ENCODE data around the gene CSK. TPM values are rescaled to one million over a fixed set of nuclear protein-coding genes. Genes with fewer than 3 reads are reported as not detected.

The CSK gene
- total and polyA plus RNA-seq, 2 donors from 2014 or later: 18.9 to 58.8 TPM

GRCh38 chr15:74773329-74773728 lies 8.6 kb upstream of the CSK start:
- FAIRE-seq (no peak), DNase-seq (no peak)
- Histone ChIP-seq H3K27ac (ENCODE audit: low read depth in 2 of 2, low read length in 2 of 2) (no peak overlapping the region), H3K9me3 (ENCODE audit: control insufficient read depth in 2 of 3, insufficient read depth in 1 of 3, low read length in 3 of 3) (no peaks in the 10 kb centered on the region), H3K9ac (ENCODE audit: low read length in 3 of 3) (no peak overlapping the region), H3K36me3 (ENCODE audit: control insufficient read depth in 2 of 3, insufficient read depth in 3 of 3, low read length in 3 of 3) (no peaks in the 10 kb centered on the region), H3K4me1 (ENCODE audit: control insufficient read depth in 2 of 3, insufficient read depth in 2 of 3, low read depth in 1 of 3, low read length in 3 of 3) (peaks cover 0 to 11% (median 0%) of the 10 kb centered on the region in 3 donors), H3K4me3 (ENCODE audit: low read length in 3 of 3) (no peak overlapping the region), H3K27me3 (ENCODE audit: control insufficient read depth, insufficient read depth, low read length) (no peaks in the 10 kb centered on the region)
- TF ChIP-seq CTCF (IDR thresholded peaks at IDR 0.05; ENCODE audit: borderline replicate concordance, extremely low read depth, insufficient read depth): no peak
- intact Hi-C loops (cut with DNase I): loop anchor here (5.0 kb wide), 1 partner anchor 179 kb away; no protein-coding TSS in a partner anchor

GRCh38 chr15:74773731-74774252 lies 8.1 kb upstream of the CSK start:
- H3K9me3 ChIP-seq (ENCODE audit: control insufficient read depth in 2 of 3, insufficient read depth in 1 of 3, low read length in 3 of 3): no peaks in the 10 kb centered on the region
- FAIRE-seq: no peak
- no peak overlapping the region for H3K27ac ChIP-seq (ENCODE audit: low read depth in 2 of 2, low read length in 2 of 2)
- TF ChIP-seq CTCF (IDR thresholded peaks at IDR 0.05; ENCODE audit: borderline replicate concordance, extremely low read depth, insufficient read depth): no peak
- no peak for DNase-seq
- H3K9ac ChIP-seq (ENCODE audit: low read length in 3 of 3): no peak overlapping the region
- peaks cover 0 to 11% (median 0%) of the 10 kb centered on the region in 3 donors for H3K4me1 ChIP-seq (ENCODE audit: control insufficient read depth in 2 of 3, insufficient read depth in 2 of 3, low read depth in 1 of 3, low read length in 3 of 3)
- H3K4me3 ChIP-seq (ENCODE audit: low read length in 3 of 3): no peak overlapping the region
- intact Hi-C loops (cut with DNase I): loop anchor here (5.0 kb wide), 1 partner anchor 179 kb away; no protein-coding TSS in a partner anchor
- H3K36me3 ChIP-seq (ENCODE audit: control insufficient read depth in 2 of 3, insufficient read depth in 3 of 3, low read length in 3 of 3): no peaks in the 10 kb centered on the region
- no peaks in the 10 kb centered on the region for H3K27me3 ChIP-seq (ENCODE audit: control insufficient read depth, insufficient read depth, low read length)

- intact Hi-C loops (cut with DNase I): no loop called here
- no peaks in the 10 kb centered on the region for H3K36me3 ChIP-seq (ENCODE audit: control insufficient read depth in 2 of 3, insufficient read depth in 3 of 3, low read length in 3 of 3)
- H3K9me3 ChIP-seq (ENCODE audit: control insufficient read depth in 2 of 3, insufficient read depth in 1 of 3, low read length in 3 of 3): no peaks in the 10 kb centered on the region
- H3K9ac ChIP-seq (ENCODE audit: low read length in 3 of 3): no peak overlapping the region
- no peaks in the 10 kb centered on the region for H3K27me3 ChIP-seq (ENCODE audit: control insufficient read depth, insufficient read depth, low read length)
- no peak overlapping the region for H3K27ac ChIP-seq (ENCODE audit: low read depth in 2 of 2, low read length in 2 of 2)
- no peak for TF ChIP-seq CTCF (IDR thresholded peaks at IDR 0.05; ENCODE audit: borderline replicate concordance, extremely low read depth, insufficient read depth)
- FAIRE-seq (no peak), DNase-seq (no peak)
- no peak overlapping the region for H3K4me3 ChIP-seq (ENCODE audit: low read length in 3 of 3)
- peaks cover 0 to 11% (median 0%) of the 10 kb centered on the region in 3 donors for H3K4me1 ChIP-seq (ENCODE audit: control insufficient read depth in 2 of 3, insufficient read depth in 2 of 3, low read depth in 1 of 3, low read length in 3 of 3)
Observed at GRCh38 chr15:74775132-74775562, 6.7 kb upstream of the CSK start.

DNA sequence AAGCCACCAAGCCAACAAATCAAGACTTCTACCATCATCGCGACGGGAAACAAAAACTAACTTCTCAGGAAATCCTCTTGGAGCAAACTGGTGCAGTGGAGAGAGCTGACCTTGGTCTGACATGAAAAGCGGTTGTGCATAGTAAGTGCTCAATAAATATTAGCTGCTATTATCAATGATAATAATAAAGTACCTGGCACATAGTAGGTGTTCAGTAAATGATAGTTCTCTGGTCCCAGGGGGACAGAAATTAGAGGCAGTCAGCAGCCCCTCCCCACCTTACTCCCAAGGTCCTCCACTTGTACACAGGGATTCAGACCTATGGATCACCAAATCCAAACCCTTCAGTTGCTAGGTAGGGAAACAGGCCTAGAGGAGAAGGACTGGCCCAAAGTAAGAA lies 6.0 kb upstream of the CSK start:
- Histone ChIP-seq H3K4me1 (ENCODE audit: control insufficient read depth in 2 of 3, insufficient read depth in 2 of 3, low read depth in 1 of 3, low read length in 3 of 3) (peaks cover 0 to 12% (median 0%) of the 10 kb centered on the region in 3 donors), H3K9ac (ENCODE audit: low read length in 3 of 3) (no peak overlapping the region), H3K27ac (ENCODE audit: low read depth in 2 of 2, low read length in 2 of 2) (no peak overlapping the region), H3K4me3 (ENCODE audit: low read length in 3 of 3) (no peak overlapping the region), H3K27me3 (ENCODE audit: control insufficient read depth, insufficient read depth, low read length) (no peaks in the 10 kb centered on the region), H3K9me3 (ENCODE audit: control insufficient read depth in 2 of 3, insufficient read depth in 1 of 3, low read length in 3 of 3) (no peaks in the 10 kb centered on the region), H3K36me3 (ENCODE audit: control insufficient read depth in 2 of 3, insufficient read depth in 3 of 3, low read length in 3 of 3) (no peaks in the 10 kb centered on the region)
- DNase-seq: no peak
- FAIRE-seq: no peak
- intact Hi-C loops (cut with DNase I): no loop called here
- no peak for TF ChIP-seq CTCF (IDR thresholded peaks at IDR 0.05; ENCODE audit: borderline replicate concordance, extremely low read depth, insufficient read depth)
